Measurements from ENCODE around the gene MCC. TPM values are rescaled to one million over a fixed set of nuclear protein-coding genes. Genes with fewer than 3 reads are reported as not detected.

Gene MCC
- total and polyA plus RNA-seq, 2 donors (not counting 1 experiment from before 2014, with no cell fraction given): 0.09 to 0.32 TPM

- POLR2A ChIA-PET: no interaction called here
- intact Hi-C loops (cut with micrococcal nuclease): no loop called here
- no peaks in the 10 kb centered on the region for H3K79me2 ChIP-seq (ENCODE audit: control insufficient read depth, insufficient read depth, low read length)
Measured at GRCh38 chr5:113215401-113216060, 272.7 kb downstream of the MCC start.

More at GRCh38 chr5:113215401-113216060, 272.7 kb downstream of the MCC start:
- no peak for ATAC-seq (ENCODE audit: low read depth)
- Histone ChIP-seq H3K27ac (ENCODE audit: low read length in 2 of 2) (no peak overlapping the region), H3K9ac (ENCODE audit: low read length) (no peak overlapping the region), H3K4me3 (ENCODE audit: control extremely low read depth in 1 of 5, extremely low read depth in 1 of 5, insufficient read depth in 1 of 5, low read depth in 2 of 5, low read length in 4 of 5) (no peak overlapping the region), H3K36me3 (replicated peaks in 1 of 2; ENCODE audit: control extremely low read depth in 1 of 2, control insufficient read depth in 1 of 2, extremely low read depth in 1 of 2, insufficient read depth in 2 of 2, low read length in 1 of 2) (no peaks in the 10 kb centered on the region), H4K20me1 (ENCODE audit: control insufficient read depth, insufficient read depth, low read length, poor library complexity, severe bottlenecking) (no peaks in the 10 kb centered on the region), H3K4me1 (ENCODE audit: control insufficient read depth in 2 of 2, insufficient read depth in 2 of 2, low read length in 2 of 2) (no peaks in the 10 kb centered on the region), H2AFZ (ENCODE audit: insufficient read depth, low read depth, low read length, poor library complexity, severe bottlenecking) (no peak overlapping the region), H3K9me3 (ENCODE audit: control extremely low read depth in 1 of 3, control insufficient read depth in 2 of 3, insufficient read depth in 1 of 3, low read length in 2 of 3) (no peaks in the 10 kb centered on the region), H3K27me3 (replicated peaks in 1 of 4; ENCODE audit: control extremely low read depth in 1 of 4, control insufficient read depth in 3 of 4, insufficient read depth in 4 of 4, low read length in 3 of 4) (peaks cover 0 to 3% (median 0%) of the 10 kb centered on the region in 4 experiments), H3K4me2 (replicated peaks; ENCODE audit: low read depth, low read length, poor library complexity, severe bottlenecking) (no peak overlapping the region)
- H3K27me3 Mint-ChIP-seq: peaks cover 15% of the 10 kb centered on the region
- no peaks in the 10 kb centered on the region for H3K9me3 Mint-ChIP-seq (ENCODE audit: insufficient read depth)
- WGBS (ENCODE audit: insufficient coverage): 82% methylated on average over 2 of the region's 9 CpGs
- no peak overlapping the region for H3K4me3 Mint-ChIP-seq
- no peaks in the 10 kb centered on the region for H3K4me1 Mint-ChIP-seq
- CTCF ChIA-PET: no interaction called here
- H3K27ac Mint-ChIP-seq: no peak overlapping the region
- TF ChIP-seq EZH2 (IDR thresholded peaks at IDR 0.05; ENCODE audit: borderline replicate concordance, insufficient read depth, low read depth, low read length, poor library complexity, severe bottlenecking): no peak
- no peak for TF ChIP-seq CTCF (IDR thresholded peaks at IDR 0.05)
- DNase-seq: no peak

Measured in B cell (primary cell).